Transverse colon (tissue), 4 donors: ENCODE measurements around the gene PODNL1.

Experiments
- EP300 ChIP-seq: sonication (generic); formaldehyde crosslinking; IDR thresholded peaks from one replicate; pipeline ENCODE4 v1.6.1; 2017; ENCODE audit warnings: antibody characterized with exemption, low read depth
- POLR2A ChIP-seq: fragments of 450-650 bp; IDR thresholded peaks from one replicate; pipeline ENCODE4 v1.6.1; 2016; ENCODE audit warnings: antibody characterized with exemption, mild to moderate bottlenecking, moderate library complexity
- POLR2AphosphoS5 ChIP-seq, 3 donors: sonication (generic); formaldehyde crosslinking; IDR thresholded peaks; one replicate each; pipeline ENCODE4 v1.6.1; 2016; ENCODE audit warnings: antibody characterized with exemption in 3 of 3
- TF ChIP-seq, protein P1 (sequence below), 5 experiments: fragments of 200-600 bp in 3 of 5; fragments of 450-650 bp in 2 of 5; sonication (generic) in 3 of 5; IDR thresholded peaks; 1 replicate in 2 of 5; 2 replicates in 3 of 5; pipeline ENCODE4 v1.5.1; 2016 to 2017; ENCODE audit warnings: antibody characterized with exemption in 5 of 5, inconsistent platforms in 3 of 5, mild to moderate bottlenecking in 2 of 5, moderate library complexity in 1 of 5

- TF ChIP-seq, protein P1, sequence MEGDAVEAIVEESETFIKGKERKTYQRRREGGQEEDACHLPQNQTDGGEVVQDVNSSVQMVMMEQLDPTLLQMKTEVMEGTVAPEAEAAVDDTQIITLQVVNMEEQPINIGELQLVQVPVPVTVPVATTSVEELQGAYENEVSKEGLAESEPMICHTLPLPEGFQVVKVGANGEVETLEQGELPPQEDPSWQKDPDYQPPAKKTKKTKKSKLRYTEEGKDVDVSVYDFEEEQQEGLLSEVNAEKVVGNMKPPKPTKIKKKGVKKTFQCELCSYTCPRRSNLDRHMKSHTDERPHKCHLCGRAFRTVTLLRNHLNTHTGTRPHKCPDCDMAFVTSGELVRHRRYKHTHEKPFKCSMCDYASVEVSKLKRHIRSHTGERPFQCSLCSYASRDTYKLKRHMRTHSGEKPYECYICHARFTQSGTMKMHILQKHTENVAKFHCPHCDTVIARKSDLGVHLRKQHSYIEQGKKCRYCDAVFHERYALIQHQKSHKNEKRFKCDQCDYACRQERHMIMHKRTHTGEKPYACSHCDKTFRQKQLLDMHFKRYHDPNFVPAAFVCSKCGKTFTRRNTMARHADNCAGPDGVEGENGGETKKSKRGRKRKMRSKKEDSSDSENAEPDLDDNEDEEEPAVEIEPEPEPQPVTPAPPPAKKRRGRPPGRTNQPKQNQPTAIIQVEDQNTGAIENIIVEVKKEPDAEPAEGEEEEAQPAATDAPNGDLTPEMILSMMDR (IDR thresholded peaks at IDR 0.05) = no peak
- TF ChIP-seq EP300 (no peak), POLR2A (no peak), POLR2AphosphoS5 (IDR thresholded peaks at IDR 0.05) (no peak)
Measured at GRCh38 chr19:13882836-13883235, 55.4 kb downstream of the PODNL1 start.
